GM03348 (cell line): ENCODE results near the gene NFIA.
A peak's percentile ranks its signal among the peaks of the same experiment; 100 is the strongest.

Experiments
- DNase-seq: peaks from one replicate; pipeline ENCODE4 v3.0.0; 2012; ENCODE audit warnings: low spot score

Gene NFIA

DNA sequence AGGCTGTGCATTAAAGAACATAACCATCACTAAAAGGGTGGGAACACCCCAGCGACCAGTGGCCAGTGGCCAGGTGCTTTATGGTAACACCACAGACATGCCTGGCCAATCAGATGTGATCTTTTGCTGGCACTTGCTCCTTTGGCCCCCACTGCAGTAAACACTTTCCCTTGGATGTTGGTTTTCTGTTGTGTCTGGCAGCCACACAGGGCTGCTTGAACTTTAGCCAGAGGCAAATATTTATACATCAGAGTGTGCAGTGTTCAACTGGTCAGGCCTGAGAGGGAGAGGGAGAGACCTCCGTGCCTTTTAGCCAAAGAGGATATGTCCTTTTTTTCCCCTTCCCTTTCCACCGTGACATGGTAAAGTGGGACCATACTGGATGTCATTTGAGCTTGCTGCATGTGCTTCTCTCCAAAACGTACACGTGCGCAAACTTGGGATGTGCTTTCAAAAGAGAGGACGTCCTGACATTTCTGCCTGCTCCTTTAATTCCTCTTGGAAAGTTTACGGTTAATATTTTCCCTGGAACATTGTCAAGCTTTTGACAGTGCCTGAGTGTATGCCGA, 101.2 kb downstream of the NFIA start:
- peak; percentile 20 for DNase-seq

DNA sequence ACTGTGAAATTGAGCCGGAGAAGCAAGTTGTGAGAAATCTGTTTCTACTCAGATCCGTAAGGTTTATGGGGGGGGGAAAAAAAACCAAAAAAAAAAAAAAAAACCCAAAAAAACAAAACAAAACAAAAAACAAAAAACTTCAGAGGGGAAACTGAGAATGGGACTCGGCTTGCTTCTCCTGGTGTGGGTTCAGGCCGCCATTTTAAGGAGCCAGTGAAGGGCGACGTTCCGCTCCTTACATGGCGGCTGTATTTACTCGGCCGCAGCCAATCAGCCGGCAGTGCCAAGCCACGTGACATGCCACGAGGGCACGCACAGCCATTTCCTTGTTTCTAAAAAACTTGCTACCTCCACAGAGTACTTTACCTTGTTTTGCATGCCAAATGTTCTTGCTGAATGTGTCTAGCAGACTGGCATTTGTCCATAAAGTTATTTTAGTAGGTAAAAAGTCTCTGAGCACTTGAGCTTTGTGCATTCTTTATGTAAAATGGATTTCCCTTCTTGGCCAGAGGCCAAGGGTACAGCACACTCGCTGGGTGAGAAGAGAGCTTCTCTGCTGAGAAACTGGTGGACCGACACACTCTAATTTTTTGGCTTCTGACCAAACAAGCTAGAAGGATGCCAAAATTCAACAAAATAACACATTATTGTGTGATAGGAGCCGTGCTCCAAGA, 101.8 kb downstream of the NFIA start:
- peak; percentile 86 for DNase-seq

DNA sequence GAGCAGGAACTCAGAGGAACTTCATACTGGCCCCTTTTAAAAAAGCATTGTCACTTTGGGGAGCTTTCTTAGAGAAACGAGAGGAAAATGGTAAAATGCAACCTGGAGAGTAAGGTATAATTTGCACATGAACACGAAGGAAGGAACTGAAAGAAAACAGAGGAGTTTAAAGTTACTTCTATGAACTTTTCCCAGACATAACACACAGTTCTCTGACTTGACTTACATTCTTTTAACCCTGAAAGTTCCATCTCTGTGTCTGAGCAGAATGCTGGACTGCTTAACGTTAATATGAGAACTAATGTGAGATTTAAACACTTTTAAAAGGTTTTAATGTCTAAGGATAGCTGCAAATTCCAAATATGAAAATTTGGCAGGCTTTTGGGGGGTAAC, 102.3 kb downstream of the NFIA start:
- no peak for DNase-seq

DNA sequence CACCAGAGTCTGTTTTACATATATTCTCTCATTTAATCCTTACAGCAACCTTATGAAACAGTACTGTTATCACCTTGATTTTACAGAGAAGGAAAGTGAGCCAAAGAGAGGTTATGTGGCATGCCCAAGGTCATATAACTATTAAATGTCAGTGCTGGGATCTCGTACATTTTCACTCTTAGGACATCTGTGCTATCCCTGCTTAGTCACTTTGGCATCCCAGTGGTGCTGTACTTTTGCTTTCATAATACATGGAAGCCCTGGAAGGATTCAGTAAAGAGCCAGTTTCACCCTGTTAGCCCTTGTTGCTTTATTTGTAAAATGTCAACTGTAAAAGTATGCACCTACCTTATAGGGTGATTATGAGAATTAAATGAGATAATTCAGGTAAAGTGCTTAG, 104.4 kb downstream of the NFIA start:
- no peak for DNase-seq

DNA sequence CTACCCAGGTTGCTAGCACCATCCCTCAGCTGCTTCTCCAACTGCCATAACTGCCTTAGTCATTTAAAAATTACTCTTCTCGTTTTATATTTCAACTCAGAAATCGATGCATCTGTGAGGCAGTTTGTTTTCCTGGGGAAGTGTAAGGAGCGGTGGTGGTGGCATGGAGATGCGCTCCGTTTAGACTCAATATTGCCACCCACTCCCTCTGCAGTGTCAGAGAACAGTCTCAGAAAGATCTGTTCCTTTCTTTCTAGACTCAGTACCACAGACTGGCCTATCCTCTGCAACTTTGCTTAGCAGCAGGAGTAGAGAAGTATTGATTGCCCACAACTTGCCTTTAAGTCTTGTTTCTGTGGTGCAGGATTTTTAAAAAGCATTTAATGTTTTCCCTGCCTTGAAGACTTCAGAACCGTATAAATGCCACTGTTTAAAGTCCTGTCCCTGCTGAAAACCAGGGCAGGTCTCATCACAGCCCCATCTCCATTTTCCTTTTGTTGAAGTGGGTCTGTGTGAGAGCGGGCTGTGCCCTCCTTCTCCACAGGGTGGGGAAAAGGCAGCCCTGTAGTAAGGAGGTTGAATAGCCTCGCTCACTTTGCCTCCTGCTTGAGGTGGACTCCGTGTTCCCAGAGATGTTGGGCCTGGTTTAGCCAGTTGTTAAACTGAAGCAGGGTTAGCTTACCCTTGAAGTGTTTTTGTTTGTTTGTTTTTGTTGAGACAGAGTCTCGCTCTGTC, 105.2 kb downstream of the NFIA start:
- DNase-seq, result no peak

DNA sequence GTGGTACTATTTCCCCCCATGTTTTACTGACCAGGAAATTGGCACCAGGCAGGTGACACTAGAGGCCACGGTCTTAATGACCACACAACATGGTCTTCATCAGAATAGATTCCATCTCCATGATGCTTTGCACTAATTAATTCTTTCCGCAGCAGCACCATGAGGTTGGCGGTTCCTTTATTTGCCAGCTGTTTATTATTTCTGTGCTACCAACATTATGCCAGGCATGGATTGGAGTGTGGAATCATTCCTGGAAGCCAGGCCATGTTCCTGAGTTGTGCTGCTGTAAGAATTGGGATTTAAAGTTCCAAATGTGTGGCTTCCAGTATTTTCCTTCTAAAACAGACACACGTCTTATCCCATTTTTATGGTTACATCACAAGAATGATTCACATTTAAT, 107.8 kb downstream of the NFIA start:
- DNase-seq, result no peak

DNA sequence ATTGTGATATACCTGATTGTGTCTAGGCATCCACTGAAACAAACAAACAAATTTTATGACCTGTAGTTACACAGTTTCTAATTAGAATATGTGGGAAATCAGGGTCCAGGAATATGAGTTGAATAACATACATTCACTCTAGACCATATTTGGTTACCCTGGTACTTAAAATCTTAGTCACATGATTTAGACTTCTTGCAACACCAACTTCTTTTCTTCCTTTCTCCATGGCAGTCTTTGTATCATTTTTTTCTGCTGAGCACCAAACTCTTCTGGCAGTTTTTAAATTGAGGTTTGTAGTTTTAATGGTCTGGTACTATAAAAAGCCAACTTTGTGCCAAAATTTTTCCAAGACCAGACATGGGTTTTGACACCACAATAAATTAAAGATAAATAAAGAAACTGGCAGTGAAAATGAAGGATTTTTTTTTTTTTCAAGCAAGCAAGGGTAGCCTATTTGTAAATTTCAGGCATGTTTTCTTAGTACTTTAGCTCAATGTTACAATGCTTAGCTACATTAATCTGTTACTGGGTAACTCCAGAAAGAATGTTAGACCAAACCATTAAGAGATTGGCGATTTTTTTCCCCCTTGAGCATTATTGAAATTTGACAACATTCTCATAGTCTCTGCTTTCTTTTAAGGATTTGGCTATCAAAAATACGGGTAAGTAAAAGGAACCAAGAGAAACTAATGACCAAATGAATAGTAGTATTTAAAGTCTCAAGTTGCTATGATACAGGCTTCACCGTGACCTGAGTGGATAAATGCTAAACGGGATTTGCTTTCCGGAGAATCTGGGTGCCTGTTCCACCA, 108.5 kb downstream of the NFIA start:
- no peak for DNase-seq

DNA sequence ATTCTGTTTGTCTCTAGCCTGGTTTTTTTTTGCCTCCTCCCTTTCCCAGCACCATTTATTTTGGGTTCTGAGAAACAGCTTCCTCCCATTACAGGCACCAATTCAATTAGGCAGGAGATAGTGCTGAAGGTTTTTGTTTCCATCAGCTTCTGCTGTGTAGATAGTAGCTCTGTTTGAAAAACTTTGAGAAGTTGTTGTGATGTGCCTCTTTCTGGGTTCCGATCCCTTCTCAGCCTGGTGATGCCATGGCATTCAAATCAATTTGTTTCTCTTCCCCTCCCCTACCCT, 109.0 kb downstream of the NFIA start:
- no peak for DNase-seq

DNA sequence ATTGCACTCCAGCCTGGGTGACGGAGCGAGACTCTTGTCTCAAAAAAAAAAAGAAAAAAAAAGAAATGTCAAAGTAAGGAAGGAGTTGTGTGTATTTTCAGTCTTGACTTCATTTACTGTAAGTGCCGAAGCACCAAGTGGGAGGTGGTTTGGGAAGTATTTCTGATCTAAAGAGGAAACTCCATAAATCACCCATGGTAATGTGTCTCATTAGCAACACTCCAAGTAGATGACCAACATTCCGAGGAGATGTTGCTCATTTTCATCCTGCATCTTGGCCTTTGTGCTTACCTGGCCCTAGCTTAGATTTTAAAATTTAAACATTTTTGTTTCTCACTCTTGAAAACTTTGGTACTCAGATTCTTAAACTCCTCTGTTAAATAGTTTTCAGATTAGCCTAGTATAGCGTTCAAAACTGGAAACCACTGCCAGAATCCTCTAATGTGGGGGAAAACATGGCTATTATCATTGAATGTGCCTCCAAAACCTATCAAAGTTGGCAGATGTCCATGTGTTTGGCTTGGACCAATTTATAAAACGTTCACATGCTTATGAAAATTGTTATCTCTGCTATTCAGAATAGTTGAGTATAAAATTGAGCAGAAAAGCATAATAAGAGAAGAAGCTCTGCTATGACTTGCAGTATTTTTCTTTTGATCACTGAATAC, 110.4 kb downstream of the NFIA start:
- DNase-seq, result no peak

DNA sequence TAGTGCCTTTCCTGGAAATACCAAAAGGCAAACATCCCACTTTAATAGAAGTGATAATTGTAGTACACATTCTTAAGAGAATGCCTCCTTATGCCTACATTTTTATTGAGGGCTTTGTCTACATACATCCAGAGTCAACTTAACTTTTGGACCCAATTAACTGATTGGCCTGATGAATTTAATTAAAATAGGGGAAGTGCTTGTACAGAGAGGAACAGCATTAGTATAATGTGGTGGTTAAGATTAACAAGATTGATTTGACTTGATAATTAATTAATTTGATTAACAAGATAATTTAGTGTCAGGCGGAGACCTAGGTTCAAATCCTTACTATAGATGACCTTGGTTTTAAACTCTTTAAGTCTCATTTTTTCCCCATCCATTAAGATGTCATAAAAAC, 111.4 kb downstream of the NFIA start:
- no peak for DNase-seq

DNA sequence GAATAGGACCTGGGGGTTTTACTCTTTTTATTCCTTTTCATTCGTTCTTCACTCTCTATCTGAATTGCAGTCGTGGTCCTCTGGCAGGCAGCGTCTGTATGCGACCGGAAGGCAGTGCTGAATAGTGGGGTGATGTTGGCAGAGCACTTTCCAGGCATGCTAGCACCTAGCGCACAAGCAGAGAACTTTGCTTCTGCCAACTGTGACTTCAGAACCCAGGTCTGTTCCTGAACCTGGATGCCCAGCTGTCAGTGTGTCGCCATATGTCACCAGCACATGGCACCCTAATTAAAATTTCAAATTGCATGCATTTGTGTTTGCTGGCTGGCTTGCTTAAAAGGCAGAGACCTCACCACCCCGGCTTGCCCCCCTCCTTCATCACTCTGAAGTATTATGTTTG, 116.2 kb downstream of the NFIA start:
- no peak for DNase-seq

DNA sequence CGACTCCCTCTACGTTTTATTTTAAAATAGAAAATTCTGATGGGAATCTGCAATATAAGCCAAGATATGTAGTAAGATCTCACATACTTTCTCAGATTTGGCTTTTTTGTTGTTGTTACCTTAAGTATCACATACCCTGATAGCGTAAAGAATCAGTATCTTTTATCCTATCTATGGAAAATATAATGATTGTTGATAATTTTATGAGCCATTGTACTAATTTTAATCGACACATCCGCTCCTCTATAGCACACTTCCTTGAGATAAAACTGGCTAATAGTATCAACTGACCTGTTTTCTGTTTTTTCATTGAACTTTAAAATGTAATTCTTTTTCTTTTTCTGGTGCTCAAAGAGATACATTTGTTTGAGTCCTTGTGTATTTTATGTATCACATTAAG, 118.7 kb downstream of the NFIA start:
- no peak for DNase-seq

DNA sequence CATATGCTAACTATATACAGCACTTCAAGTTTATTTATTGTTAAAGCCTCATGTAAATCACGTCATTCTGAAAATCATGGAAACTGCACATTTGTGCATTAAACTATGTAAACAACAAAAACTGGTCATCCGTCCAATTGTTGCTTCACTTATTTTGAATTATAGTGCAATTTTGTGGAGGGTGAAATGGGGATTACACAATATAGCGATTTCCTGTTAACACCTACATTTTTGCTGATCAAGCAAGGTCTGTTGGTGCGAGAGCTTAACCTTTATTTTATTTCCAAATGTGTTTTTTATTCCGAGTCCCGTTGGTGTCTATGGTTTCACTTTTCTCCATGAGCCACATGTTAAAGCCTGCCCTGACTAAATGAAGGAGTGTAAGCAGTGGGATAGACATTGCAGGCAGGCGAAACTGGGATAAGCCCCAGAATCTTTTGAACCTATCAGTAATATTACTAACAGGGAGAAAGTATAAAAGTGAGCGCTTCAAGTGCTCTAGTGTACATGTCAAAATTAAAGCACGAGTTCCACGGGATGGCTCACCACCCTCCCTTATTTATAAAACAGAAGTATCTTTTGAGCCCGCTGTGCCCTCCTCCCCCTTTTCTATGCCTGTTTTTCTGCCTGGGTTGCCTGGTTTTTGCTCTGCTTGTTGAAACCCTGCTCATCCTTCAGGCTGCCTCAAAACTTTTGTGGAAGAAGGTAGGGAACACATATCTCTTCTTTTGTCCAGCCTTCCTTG, 120.7 kb downstream of the NFIA start:
- peak; percentile 39 for DNase-seq

DNA sequence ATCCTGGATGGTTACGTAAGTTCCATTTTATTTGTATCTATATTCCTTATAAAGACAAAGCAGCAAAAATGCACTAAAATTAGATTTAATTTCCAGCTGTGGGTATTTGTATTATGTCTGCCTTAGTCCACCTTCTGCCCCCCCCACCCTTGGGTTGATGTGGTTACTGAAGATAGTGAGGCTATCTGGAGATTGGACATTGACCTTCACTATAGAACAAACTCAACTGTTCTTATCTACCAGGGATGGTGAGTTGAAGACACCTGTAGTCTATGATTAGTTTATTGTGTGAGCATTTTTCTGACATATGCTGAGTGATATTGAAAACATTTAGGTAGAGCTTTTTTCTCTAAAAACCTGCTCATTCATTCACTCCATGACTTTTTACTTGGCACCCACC, 122.2 kb downstream of the NFIA start:
- DNase-seq, result no peak

DNA sequence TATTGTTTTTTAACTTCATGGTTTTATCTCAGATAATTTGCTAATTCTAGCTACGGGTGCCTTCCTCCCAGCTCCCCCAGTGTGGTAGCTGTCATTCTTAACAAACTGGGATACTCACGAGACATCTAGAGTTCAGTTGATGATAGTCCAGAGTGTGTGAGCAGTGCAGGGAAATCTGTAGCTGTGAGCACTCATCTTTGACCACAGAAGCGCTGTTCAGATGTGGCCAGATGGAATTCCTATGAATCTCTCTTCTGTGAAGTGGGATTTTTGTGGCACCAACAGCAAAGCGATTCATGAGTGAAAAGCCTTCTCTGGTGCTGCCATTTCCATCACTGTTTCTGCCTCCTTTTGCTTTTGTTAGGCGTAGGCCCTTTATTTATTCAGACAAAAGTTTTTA, 125.1 kb downstream of the NFIA start:
- DNase-seq, result no peak

DNA sequence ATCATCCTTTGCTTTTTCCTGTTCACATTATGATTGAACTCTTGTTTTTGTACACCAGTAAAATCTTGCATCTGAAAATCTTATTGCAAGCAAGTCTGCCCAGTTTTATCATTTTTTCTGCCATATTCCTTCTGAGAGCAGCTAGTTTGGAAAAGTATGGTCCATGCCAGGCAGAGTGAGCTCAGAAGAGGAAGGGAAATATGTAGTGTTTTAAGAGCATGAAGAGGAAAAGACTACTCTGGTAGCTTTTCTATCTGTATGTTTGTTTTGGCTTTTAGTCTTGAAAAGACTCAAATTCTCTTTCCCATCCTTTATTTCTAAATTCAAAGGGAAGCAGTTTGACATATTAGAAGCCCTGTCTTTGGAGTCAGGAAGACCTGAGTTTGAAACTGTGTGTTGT, 125.8 kb downstream of the NFIA start:
- no peak for DNase-seq

DNA sequence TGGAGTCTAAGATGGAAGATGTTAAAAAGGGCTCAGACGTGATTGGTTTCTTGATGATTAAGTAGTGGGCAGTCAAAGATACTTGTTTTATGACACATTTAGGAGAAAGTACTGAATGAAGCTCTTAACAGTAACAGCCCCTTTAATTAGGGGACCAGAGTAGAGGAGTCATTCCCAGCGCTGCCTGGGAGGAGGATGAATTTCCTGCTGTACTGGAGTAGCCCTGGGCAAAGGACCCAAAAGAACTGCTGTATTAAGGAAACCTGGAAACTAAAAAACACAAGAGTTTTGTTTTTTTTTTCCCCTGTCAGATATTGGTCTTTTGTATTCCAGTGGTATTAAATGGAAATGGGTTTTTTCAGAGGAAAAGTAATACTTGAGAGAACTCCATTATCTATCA, 126.5 kb downstream of the NFIA start:
- no peak for DNase-seq

DNA sequence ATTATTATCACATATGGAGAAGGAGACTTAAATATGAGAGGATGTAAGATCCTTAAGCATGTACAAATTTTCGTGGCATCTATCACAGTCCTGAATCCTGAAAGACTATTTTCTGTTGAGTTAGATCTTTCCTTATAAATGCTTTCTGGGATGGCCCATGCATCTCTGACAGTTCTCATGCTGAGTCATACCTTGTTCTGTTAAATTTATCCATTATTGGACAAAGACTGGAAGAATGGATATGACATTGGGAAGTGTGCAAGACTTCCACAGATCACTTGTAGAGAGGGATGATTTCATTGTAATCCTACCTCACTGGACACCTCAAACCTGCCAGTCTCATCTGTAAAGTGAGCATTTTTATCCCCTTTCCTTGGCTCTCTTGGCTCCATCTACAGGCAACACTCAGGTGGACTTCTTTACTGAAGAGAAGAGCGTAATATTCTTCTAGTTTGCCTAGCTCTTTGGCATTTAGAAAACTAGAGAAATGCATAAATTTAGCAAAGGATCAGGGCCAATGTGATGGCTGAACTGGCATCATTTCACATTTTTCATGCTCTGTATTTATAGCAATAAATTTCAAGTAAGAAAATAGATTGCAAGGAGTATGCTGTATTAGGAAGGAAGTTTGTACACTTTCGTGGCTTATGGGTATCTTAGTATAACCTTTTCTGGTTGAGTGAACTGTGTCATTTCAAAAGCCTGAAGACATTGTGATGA, 128.2 kb downstream of the NFIA start:
- DNase-seq, result no peak

DNA sequence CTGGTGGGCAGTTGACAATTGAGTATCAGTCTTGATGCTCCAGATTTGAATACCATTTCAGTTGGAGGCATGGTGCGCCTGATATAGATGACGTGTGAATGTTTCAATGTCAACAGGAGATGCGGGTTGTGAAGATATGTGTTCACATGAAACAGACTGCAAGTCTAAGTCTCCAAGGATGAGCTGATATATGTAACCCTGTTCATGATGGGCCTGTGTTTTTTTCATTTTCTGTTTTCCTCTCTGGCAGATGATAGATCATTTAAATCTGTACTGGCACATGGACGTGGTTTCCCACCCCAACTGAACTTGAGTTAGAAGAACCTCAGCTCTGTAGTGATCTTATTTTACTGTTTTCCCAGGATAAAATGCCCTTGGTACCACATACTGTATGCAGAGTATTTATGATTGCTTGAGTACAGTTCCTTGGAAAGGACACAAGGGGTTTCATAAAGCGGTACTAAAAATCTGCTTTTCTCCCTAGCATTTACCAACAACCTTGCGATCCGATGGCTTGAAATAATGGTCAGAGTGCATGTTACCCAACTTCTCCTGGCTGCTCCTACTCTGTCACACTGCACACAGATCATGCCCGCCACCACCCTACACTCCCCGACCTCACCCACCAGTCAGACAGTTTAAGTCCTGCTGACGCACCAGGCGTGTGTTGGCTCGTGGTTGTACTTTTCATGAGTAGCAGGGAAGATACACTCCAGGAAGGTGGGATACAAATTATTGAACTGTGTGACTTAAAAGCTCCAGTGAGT, 131.1 kb downstream of the NFIA start:
- no peak for DNase-seq

DNA sequence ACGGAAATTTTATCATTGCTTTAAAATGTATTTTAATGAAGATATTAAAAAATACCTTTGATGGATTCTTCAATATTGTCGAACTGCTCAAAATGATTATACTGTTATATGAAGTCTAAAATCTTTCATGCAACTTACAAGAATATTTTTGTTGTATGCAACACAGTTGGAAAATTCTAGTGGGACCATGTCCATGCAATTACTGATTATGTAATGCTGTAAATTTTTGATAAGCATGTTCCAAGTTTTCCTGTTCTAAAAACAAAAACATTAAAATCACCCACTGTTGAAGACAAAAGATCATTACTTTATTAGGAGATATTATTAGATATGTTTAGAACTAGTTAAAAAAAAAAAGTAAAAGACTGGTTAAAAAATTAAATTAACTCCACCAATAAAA, 132.8 kb downstream of the NFIA start:
- no peak for DNase-seq
